HG03520 (cell line): Measurements from ENCODE around the gene KRT17.
"Not testable (repeated sequence)": the region's sequence is repeated elsewhere in the genome, so short reads cannot be mapped to it uniquely, and the experiment has no call there.

ENCODE experiments used
- ATAC-seq: cut with Tn5 transposase; IDR thresholded peaks from one replicate; pipeline ENCODE4 v1.9.1; 2021; ENCODE audit warnings: mild to moderate bottlenecking, moderate library complexity; ENCODE audit not compliant: unreplicated experiment

The KRT17 gene

GRCh38 chr17:41621916-41622315 is 2.5 kb downstream of the KRT17 start:
- ATAC-seq, result no peak

- not testable (repeated sequence) for ATAC-seq
Observed at GRCh38 chr17:41621435-41621817, 2.9 kb downstream of the KRT17 start.

GRCh38 chr17:41620583-41621434 is 3.6 kb downstream of the KRT17 start:
- no peak for ATAC-seq

GRCh38 chr17:41619927-41620582 is 4.3 kb downstream of the KRT17 start:
- not testable (repeated sequence) for ATAC-seq

- ATAC-seq, result no peak
Observed at GRCh38 chr17:41619036-41619926, 5.1 kb downstream of the KRT17 start.

GRCh38 chr17:41618341-41619035 is 5.9 kb downstream of the KRT17 start:
- ATAC-seq, result no peak

- ATAC-seq, result no peak
Observed at GRCh38 chr17:41617698-41618097, 6.7 kb downstream of the KRT17 start.

GRCh38 chr17:41617136-41617535 is 7.2 kb downstream of the KRT17 start:
- ATAC-seq, result no peak

- ATAC-seq, result not testable (repeated sequence)
Observed at GRCh38 chr17:41616486-41616885, 7.9 kb downstream of the KRT17 start.

GRCh38 chr17:41615454-41615853 is 8.9 kb downstream of the KRT17 start:
- ATAC-seq, result no peak

GRCh38 chr17:41614767-41615166 is 9.6 kb downstream of the KRT17 start:
- not testable (repeated sequence) for ATAC-seq

GRCh38 chr17:41614098-41614497 is 10.3 kb downstream of the KRT17 start:
- no peak for ATAC-seq

GRCh38 chr17:41613277-41614082 is 10.9 kb downstream of the KRT17 start:
- ATAC-seq, result no peak

GRCh38 chr17:41612376-41613160 is 11.8 kb downstream of the KRT17 start, which contains the start of gene KRT16:
KRT16 (minus strand) TSS chr17:41612767; CDS start chr17:41612688, 79 bp downstream.
- not testable (repeated sequence) for ATAC-seq

GRCh38 chr17:41610965-41611640 is 13.3 kb downstream of the KRT17 start:
- ATAC-seq, result no peak

- not testable (repeated sequence) for ATAC-seq
Observed at GRCh38 chr17:41610061-41610517, 14.3 kb downstream of the KRT17 start.

GRCh38 chr17:41606930-41607329 is 17.4 kb downstream of the KRT17 start:
- ATAC-seq, result not testable (repeated sequence)

- ATAC-seq, result no peak
Observed at GRCh38 chr17:41602524-41602923, 21.9 kb downstream of the KRT17 start.
